Activated CD4-positive, alpha-beta T cell treated with anti-CD3 and anti-CD28 coated beads for 36 hours (primary cell): ENCODE data around the gene CALN1. TPM values are rescaled to one million over a fixed set of nuclear protein-coding genes. Genes with fewer than 3 reads are reported as not detected.

Experiments
- ATAC-seq: fragments of 200-7000 bp; cut with Tn5 transposase; one replicate; pipeline ENCODE4 v1.10.0; 2021; ENCODE audit warnings: mild to moderate bottlenecking, moderate library complexity
- CTCF ChIA-PET: fragments of 350-600 bp; sonication (Branson Sonifier 250); formaldehyde crosslinking; loops from one replicate; lab custom pipeline; 2021; ENCODE audit warnings: antibody characterized with exemption; lab: Charles Lee
- POLR2A ChIA-PET: fragments of 350-600 bp; sonication (Branson Sonifier 250); formaldehyde crosslinking; loops from one replicate; lab custom pipeline; 2021; ENCODE audit warnings: antibody characterized with exemption, inconsistent platforms; lab: Charles Lee
- DNase-seq: peaks from one replicate; pipeline ENCODE4 v3.0.0-alpha.2; 2020
- H3K27ac Mint-ChIP-seq: one replicate; pipeline ENCODE4 v1.8.0; 2021; ENCODE audit warnings: mixed read lengths
- H3K27me3 Mint-ChIP-seq: one replicate; pipeline ENCODE4 v1.8.0; 2021; ENCODE audit warnings: mixed read lengths
- H3K36me3 Mint-ChIP-seq: one replicate; pipeline ENCODE4 v1.8.0; 2021; ENCODE audit warnings: low read depth, mixed read lengths
- H3K4me1 Mint-ChIP-seq: one replicate; pipeline ENCODE4 v1.8.0; 2021; ENCODE audit warnings: mixed read lengths
- H3K4me3 Mint-ChIP-seq: one replicate; pipeline ENCODE4 v1.8.0; 2021; ENCODE audit warnings: mild to moderate bottlenecking, moderate library complexity, mixed read lengths
- H3K9me3 Mint-ChIP-seq: one replicate; pipeline ENCODE4 v1.8.0; 2021; ENCODE audit warnings: low read depth, mixed read lengths
- intact Hi-C, 2 experiments: fragments of 100-400 bp; cut with DNase I in 1 of 2; cut with micrococcal nuclease in 1 of 2; formaldehyde crosslinking; loops; one replicate each; pipeline versions ENCODE4 v1.14.2 to v1.15.1; 2022 to 2024; cut with DNase I, micrococcal nuclease
- total RNA-seq, 2 experiments: library from RNA; stranded (reverse); gene quantifications; one replicate each; pipeline ENCODE4 v1.2.3, GENCODE V29; 2021

Gene CALN1
- total RNA-seq, 2 experiments from 2014 or later, result 0.11 to 0.12 TPM

DNA sequence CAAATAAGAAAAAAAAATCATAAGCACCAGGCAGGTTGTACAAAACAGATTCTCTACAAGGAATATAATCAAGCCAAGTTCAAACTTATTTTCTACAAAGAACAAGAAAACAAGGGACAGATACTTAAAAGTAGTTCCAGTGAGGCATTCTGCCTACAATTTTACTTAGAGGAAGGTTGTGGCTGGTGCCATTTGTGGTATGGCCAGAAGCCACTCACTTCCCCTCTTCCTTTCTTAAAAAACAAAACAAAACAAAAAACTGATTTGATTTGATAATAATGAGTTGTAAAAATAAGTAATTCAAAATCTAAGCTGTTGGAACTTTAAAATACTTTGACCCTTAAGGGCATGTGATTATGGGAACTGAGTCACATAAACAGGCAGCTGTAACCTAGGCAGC lies 420.6 kb downstream of the CALN1 start:
- CTCF ChIA-PET, result interaction anchor here (1.0 kb wide), 1 partner anchor 9 kb away, joined by 4 read pairs; no protein-coding TSS in a partner anchor
- intact Hi-C loops, result no loop called here
- no peak overlapping the region for H3K4me3 Mint-ChIP-seq
- DNase-seq, result no peak
- H3K9me3 Mint-ChIP-seq, result peaks cover 5% of the 10 kb centered on the region
- no peak for ATAC-seq
- no peaks in the 10 kb centered on the region for H3K27me3 Mint-ChIP-seq
- no peak overlapping the region for H3K27ac Mint-ChIP-seq
- POLR2A ChIA-PET, result no interaction called here
- peaks cover 2% of the 10 kb centered on the region for H3K4me1 Mint-ChIP-seq
- no peaks in the 10 kb centered on the region for H3K36me3 Mint-ChIP-seq

DNA sequence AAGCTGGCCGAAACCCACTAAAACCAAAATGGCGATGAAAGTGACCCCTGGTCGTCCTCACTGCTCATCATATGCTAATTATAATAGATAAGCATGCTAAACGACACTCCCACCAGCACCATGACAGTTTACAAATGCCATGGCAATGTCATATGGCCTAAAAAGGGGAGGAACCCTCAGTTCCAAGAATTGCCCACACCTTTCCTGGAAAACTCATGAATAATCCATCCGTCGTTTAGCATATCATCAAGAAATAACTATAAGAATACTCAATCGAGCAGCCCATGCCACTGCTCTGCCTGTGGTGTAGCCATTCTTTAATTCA lies 422.0 kb downstream of the CALN1 start:
- peaks cover 5% of the 10 kb centered on the region for H3K9me3 Mint-ChIP-seq
- ChIA-PET POLR2A (no interaction called here), CTCF (no interaction called here)
- intact Hi-C loops, result no loop called here
- no peaks in the 10 kb centered on the region for H3K27me3 Mint-ChIP-seq
- H3K27ac Mint-ChIP-seq, result no peak overlapping the region
- no peaks in the 10 kb centered on the region for H3K36me3 Mint-ChIP-seq
- ATAC-seq (no peak), DNase-seq (no peak)
- H3K4me3 Mint-ChIP-seq, result no peak overlapping the region
- H3K4me1 Mint-ChIP-seq, result no peaks in the 10 kb centered on the region

DNA sequence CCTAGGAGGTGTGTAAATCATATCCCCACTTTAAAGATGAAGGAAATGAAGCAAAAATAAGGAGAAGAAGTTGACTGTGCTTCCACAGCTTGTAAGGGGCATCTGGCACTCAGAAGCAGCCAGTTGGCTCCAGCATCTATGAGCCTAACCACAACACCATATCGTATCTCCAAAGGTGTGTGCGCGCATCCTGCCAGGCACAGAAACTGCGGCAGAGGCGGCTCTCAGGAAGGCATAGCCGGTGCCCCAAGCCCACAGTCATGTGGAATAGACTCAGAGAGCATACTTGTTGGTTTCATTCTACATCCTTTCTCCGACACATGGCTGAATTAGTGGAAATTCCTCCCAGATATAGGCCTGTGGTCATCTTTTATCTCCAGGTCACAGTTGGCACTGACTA lies 423.9 kb downstream of the CALN1 start:
- DNase-seq (no peak), ATAC-seq (no peak)
- no peaks in the 10 kb centered on the region for H3K27me3 Mint-ChIP-seq
- H3K4me3 Mint-ChIP-seq, result no peak overlapping the region
- intact Hi-C loops, result no loop called here
- ChIA-PET POLR2A (no interaction called here), CTCF (no interaction called here)
- peaks cover 3% of the 10 kb centered on the region for H3K9me3 Mint-ChIP-seq
- no peaks in the 10 kb centered on the region for H3K4me1 Mint-ChIP-seq
- no peaks in the 10 kb centered on the region for H3K36me3 Mint-ChIP-seq
- no peak overlapping the region for H3K27ac Mint-ChIP-seq

DNA sequence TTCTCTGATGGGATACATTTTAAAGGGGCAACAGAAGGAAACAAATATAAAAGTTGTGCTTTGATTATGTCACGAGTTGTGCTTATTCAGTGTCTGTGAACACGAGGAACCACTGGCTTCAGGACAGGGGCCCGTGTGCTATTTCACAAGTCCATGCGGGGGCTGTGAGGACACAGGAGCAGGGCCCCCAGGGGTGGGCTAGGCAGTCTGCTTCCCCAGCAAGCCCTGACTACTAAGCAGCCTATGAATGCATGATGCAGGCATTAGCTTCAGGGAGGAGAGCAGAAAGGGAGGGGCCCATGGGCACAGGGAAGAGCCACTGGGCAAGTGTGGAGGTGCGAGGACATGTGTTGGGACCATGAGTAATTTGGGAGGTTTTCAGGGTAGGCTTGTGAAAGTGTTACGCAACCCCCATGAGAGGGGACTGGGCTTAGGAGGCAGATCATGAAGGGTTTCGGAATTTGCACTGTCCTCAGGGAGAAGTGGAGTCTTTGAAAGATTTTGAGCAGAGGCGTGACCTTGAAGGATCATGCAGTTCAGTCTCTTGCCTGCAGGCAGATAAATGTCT lies 424.9 kb downstream of the CALN1 start:
- no peak overlapping the region for H3K4me3 Mint-ChIP-seq
- H3K9me3 Mint-ChIP-seq, result peaks cover 3% of the 10 kb centered on the region
- ChIA-PET CTCF (interaction anchor here (0.6 kb wide), 1 partner anchor 54 kb away, joined by 3 read pairs; no protein-coding TSS in a partner anchor), POLR2A (no interaction called here)
- no peak overlapping the region for H3K27ac Mint-ChIP-seq
- ATAC-seq (no peak), DNase-seq (no peak)
- no peaks in the 10 kb centered on the region for H3K27me3 Mint-ChIP-seq
- intact Hi-C loops, result no loop called here
- no peaks in the 10 kb centered on the region for H3K4me1 Mint-ChIP-seq
- H3K36me3 Mint-ChIP-seq, result no peaks in the 10 kb centered on the region

DNA sequence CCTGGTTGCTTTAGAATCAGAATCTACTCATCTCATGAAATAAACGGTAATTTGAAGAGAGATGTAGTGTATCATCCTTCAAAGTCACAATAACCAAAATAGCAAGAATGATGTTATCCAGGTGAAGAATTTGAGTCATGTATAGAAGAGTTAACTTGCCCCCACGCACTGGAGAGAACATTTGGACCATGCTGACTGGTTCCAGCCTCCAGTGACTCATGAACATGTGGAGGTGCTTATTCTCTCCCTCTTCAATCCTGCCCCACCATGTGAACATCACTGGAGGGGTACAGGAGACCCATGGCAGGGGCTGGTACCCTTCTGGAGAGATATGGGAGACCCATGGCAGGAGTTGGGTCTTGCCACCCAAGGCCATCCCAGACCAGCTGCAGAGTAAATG lies 427.8 kb downstream of the CALN1 start:
- POLR2A ChIA-PET, result no interaction called here

DNA sequence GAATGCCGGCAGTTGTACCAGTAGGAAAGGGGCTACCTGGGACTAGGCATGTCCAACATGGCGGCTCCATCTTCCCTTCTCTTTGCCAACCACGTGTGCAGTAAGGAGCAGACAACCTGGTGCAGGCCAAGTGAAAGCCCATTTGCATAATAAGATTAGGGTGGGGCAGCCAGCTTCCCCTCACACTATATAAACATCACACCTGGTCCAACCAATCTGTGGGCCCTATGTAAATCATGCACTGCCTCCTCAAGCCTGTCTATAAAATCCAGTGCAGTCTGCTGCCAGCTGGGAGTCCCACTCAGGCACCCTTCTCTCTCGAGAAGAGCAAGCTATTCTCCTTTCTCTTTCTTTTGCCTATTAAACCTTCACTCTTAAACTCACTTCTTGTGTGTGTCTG lies 429.3 kb downstream of the CALN1 start:
- no peak for DNase-seq
- Mint-ChIP-seq H3K4me1 (no peaks in the 10 kb centered on the region), H3K4me3 (no peak overlapping the region), H3K27me3 (no peaks in the 10 kb centered on the region), H3K36me3 (no peaks in the 10 kb centered on the region), H3K27ac (no peak overlapping the region), H3K9me3 (no peaks in the 10 kb centered on the region)
- intact Hi-C loops, result no loop called here
- ChIA-PET CTCF (interaction anchor here (1.3 kb wide), 1 partner anchor 9 kb away, joined by 4 read pairs; no protein-coding TSS in a partner anchor), POLR2A (no interaction called here)
- no peak for ATAC-seq

More for the DNA sequence above, 427.8 kb downstream of the CALN1 start:
- no peak for ATAC-seq
- CTCF ChIA-PET, result no interaction called here
- no peak overlapping the region for H3K4me3 Mint-ChIP-seq
- no peaks in the 10 kb centered on the region for H3K36me3 Mint-ChIP-seq
- no peaks in the 10 kb centered on the region for H3K27me3 Mint-ChIP-seq
- no peaks in the 10 kb centered on the region for H3K9me3 Mint-ChIP-seq
- H3K27ac Mint-ChIP-seq, result no peak overlapping the region
- DNase-seq, result no peak
- H3K4me1 Mint-ChIP-seq, result no peaks in the 10 kb centered on the region
- intact Hi-C loops, result no loop called here

DNA sequence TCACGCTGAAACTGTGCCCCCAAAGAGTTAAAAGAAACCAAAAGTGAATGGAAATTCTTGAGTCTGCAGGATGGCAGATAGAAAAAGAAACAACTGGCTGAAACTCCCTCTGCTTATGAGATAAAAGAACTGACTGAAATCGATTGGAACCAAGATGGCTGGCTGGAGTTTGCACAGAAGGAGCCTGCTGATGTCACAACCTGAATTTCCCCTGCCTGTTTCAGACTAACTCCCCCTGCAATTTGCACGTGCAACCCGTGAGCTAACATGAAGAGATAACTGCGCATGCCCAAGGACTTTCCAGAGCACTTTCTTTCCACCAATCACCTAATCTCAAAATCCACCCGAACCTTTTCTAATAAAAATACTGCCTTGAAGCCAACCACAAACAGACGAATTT lies 435.5 kb downstream of the CALN1 start:
- no peaks in the 10 kb centered on the region for H3K27me3 Mint-ChIP-seq
- intact Hi-C loops, result no loop called here
- ATAC-seq (peak; percentile 49), DNase-seq (peak; percentile 41)
- H3K4me3 Mint-ChIP-seq, result no peak overlapping the region
- H3K27ac Mint-ChIP-seq, result no peak overlapping the region
- ChIA-PET CTCF (no interaction called here), POLR2A (no interaction called here)
- no peaks in the 10 kb centered on the region for H3K36me3 Mint-ChIP-seq
- H3K4me1 Mint-ChIP-seq, result peaks cover 4% of the 10 kb centered on the region
- H3K9me3 Mint-ChIP-seq, result no peaks in the 10 kb centered on the region

DNA sequence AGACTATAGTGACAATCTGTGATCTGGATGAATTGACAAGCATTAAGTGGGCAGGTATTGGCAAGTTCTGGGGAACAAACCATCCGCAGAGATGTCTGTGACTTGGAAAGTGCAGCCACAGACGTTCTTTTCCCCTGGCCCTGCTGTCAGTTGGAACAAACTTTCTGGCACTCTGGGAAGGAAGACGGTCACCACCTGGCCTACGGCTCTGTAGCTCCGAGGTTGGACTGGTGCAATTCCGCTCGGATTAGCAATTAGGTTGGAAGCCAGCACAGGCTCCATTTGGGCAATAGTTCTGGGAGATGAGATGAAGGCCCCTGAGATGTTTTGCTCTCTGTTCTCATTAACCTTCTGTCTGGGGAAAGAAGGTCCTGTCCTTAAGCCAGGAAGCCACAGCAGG lies 437.5 kb downstream of the CALN1 start:
- CTCF ChIA-PET, result no interaction called here
- Mint-ChIP-seq H3K4me3 (no peak overlapping the region), H3K36me3 (no peaks in the 10 kb centered on the region), H3K9me3 (no peaks in the 10 kb centered on the region), H3K27me3 (no peaks in the 10 kb centered on the region), H3K4me1 (peaks cover 4% of the 10 kb centered on the region), H3K27ac (no peak overlapping the region)
- POLR2A ChIA-PET, result no interaction called here
- intact Hi-C loops, result no loop called here
- DNase-seq, result no peak
- ATAC-seq, result no peak

DNA sequence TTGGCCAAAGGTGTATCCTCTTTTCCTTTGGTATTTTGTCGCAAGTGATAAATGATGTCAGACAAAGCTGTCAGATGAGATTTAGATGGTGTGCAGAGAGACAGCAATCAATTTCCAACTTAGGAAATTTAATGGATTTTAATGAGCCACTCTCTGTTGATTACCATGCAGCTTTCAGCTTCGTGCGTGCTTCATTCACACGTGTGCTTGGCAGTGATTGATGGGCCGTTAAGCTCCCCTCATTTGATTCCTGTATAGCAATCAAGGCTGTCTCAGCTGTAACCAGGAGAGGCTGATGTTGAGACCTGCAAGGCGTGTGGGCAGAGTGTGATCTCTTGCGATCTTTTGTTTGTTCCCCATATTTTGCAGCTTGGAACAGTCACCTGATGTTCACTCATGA lies 439.6 kb downstream of the CALN1 start:
- ChIA-PET CTCF (no interaction called here), POLR2A (no interaction called here)
- no peak for ATAC-seq
- DNase-seq, result no peak
- intact Hi-C loops, result no loop called here
- Mint-ChIP-seq H3K9me3 (no peaks in the 10 kb centered on the region), H3K4me3 (no peak overlapping the region), H3K36me3 (no peaks in the 10 kb centered on the region), H3K27me3 (no peaks in the 10 kb centered on the region), H3K27ac (no peak overlapping the region), H3K4me1 (peaks cover 4% of the 10 kb centered on the region)

DNA sequence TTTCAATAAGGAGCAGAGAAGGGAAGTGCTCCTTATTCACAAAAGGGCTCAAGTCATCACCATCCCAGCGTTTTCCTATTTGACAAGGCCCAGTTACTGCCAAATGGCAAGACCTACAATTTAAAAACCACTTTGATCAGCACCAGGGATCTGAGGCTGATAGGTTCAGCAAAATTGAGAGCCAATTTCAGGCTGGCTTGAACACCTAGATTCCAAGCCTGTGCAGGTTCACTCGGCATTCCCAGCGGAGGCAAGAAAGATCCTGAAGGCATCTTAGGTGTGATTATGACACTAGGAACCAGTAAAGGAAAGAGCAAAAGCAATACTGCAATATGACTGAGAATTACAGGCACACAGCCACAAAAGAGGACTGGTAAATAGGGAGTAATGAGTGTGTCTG lies 441.4 kb downstream of the CALN1 start:
- Mint-ChIP-seq H3K27me3 (no peaks in the 10 kb centered on the region), H3K4me3 (no peak overlapping the region), H3K9me3 (no peaks in the 10 kb centered on the region), H3K36me3 (no peaks in the 10 kb centered on the region), H3K4me1 (no peaks in the 10 kb centered on the region), H3K27ac (no peak overlapping the region)
- ChIA-PET POLR2A (no interaction called here), CTCF (no interaction called here)
- intact Hi-C loops, result no loop called here
- no peak for ATAC-seq
- DNase-seq, result no peak

DNA sequence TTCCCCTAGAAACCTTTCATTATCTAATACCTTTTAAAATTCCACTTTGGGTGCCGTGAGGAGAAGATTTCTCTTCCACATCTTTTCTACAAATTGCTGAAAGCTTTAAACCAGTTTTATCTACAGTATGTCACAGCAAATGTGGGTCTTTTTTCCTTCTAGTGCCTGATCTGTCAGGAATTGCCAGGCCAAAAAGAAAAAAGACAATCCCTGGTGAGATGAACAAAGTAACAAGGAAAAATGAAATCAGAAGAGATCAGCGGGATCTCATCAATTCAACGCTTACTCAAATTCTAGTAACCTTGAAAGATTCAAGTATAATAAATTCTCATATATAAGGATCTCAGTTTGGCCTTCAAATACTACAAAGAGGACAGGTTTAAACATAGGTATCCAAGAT lies 449.5 kb downstream of the CALN1 start:
- POLR2A ChIA-PET, result no interaction called here
- Mint-ChIP-seq H3K36me3 (no peaks in the 10 kb centered on the region), H3K27me3 (no peaks in the 10 kb centered on the region), H3K4me1 (no peaks in the 10 kb centered on the region), H3K27ac (no peak overlapping the region), H3K4me3 (no peak overlapping the region), H3K9me3 (no peaks in the 10 kb centered on the region)
- no peak for DNase-seq
- CTCF ChIA-PET, result no interaction called here
- intact Hi-C loops, result no loop called here
- no peak for ATAC-seq

DNA sequence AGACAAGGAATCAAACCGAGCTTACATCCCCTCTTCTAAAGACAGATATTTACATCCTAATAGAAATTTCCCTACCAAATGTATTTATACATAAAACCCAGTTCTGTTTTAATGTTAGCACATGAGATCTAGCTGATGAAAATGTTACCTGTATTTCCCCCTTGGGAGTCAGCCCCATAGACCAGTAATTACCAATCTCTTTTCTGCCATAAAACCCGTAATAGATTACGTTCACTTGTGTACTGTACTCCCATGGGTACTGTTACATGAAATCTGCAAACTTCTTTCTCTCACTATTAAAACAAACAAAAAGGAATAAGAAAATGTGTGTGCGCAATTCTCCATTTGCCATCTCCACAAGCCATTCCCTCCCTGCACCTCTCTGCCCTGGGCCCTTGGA lies 450.9 kb downstream of the CALN1 start:
- intact Hi-C loops, result no loop called here
- Mint-ChIP-seq H3K36me3 (no peaks in the 10 kb centered on the region), H3K4me3 (no peak overlapping the region), H3K9me3 (no peaks in the 10 kb centered on the region), H3K27ac (no peak overlapping the region), H3K4me1 (no peaks in the 10 kb centered on the region), H3K27me3 (no peaks in the 10 kb centered on the region)
- CTCF ChIA-PET, result no interaction called here
- ATAC-seq, result no peak
- no peak for DNase-seq
- POLR2A ChIA-PET, result no interaction called here

DNA sequence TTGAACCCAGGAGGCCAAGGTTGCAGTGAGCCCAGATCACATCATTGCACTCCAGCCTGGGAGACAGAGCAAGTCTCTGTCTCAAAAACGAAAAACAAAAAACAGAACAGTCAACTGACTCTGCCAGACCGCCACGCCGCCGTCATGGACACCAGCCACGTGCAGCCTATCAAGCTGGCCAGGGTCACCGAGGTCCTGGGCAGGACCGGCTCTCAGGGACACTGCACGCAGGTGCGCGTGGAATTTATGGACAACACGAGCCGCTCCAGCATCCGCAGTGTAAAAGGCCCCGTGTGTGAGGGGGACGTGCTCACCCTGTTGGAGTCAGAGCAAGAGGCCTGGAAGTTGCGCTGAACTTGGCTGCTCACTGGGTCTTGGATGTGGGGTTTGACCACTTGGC lies 470.0 kb downstream of the CALN1 start:
- Mint-ChIP-seq H3K27ac (no peak overlapping the region), H3K9me3 (peaks cover 3% of the 10 kb centered on the region), H3K36me3 (no peaks in the 10 kb centered on the region), H3K27me3 (no peaks in the 10 kb centered on the region), H3K4me3 (no peak overlapping the region), H3K4me1 (no peaks in the 10 kb centered on the region)
- ATAC-seq (no peak), DNase-seq (no peak)
- intact Hi-C loops, result no loop called here
- POLR2A ChIA-PET, result no interaction called here
- CTCF ChIA-PET, result no interaction called here
